ENCODE measurements around the gene TRAF1. TPM values are rescaled to one million over a fixed set of nuclear protein-coding genes. Genes with fewer than 3 reads are reported as not detected.

TRAF1 gene
- total and polyA plus RNA-seq, 2 of the 13 experiments (the other 11 are each of a cell fraction or from before 2014, with no cell fraction given), result 0.44 to 1.0 TPM

- TF ChIP-seq ZNF530 (CRISPR knock-in tag; IDR thresholded peaks at IDR 0.05; ENCODE audit: low read depth), result no peak
- no peak for TF ChIP-seq BATF2 (CRISPR knock-in tag; IDR thresholded peaks at IDR 0.05)
- no peak for TF ChIP-seq CAMTA2 (CRISPR knock-in tag; IDR thresholded peaks at IDR 0.05; ENCODE audit: borderline replicate concordance)
- TF ChIP-seq ZNF383 (CRISPR knock-in tag; IDR thresholded peaks at IDR 0.05; ENCODE audit: borderline replicate concordance), result 0 out of 2 replicates have a peak, but pooled peaks have one; percentile 4
- TF ChIP-seq FOXA1 (IDR thresholded peaks at IDR 0.05), result no peak
- TF ChIP-seq FOXA1 (CRISPR knock-in tag; IDR thresholded peaks at IDR 0.05), result no peak
- TF ChIP-seq AKNA (CRISPR knock-in tag; IDR thresholded peaks at IDR 0.05; ENCODE audit: borderline replicate concordance), result no peak
- TF ChIP-seq ZNF318 (CRISPR knock-in tag; IDR thresholded peaks at IDR 0.05), result no peak
- TF ChIP-seq RCOR2 (CRISPR knock-in tag; IDR thresholded peaks at IDR 0.05), result 0 out of 2 replicates have a peak, but pooled peaks have one; percentile 19
- TF ChIP-seq MXD4 (CRISPR knock-in tag; IDR thresholded peaks at IDR 0.05), result no peak
- no peak for TF ChIP-seq CEBPZ (IDR thresholded peaks at IDR 0.05; ENCODE audit: low read length)
- TF ChIP-seq CBX1 (IDR thresholded peaks at IDR 0.05; ENCODE audit: low read depth), result no peak
These were observed 2.7 kb upstream of the TRAF1 start (continued) for GRCh38 chr9:120929229-120929791.

All from HepG2 (cell line).